K562 (cell line): ENCODE data around the gene INTS13. TPM values are rescaled to one million over a fixed set of nuclear protein-coding genes. Genes with fewer than 3 reads are reported as not detected.
A peak's percentile ranks its signal among the peaks of the same experiment; 100 is the strongest.

Source experiments
- ATF1 ChIP-seq, 2 experiments: fragments of 450-650 bp in 1 of 2; IDR thresholded peaks; 2 replicates each; pipeline ENCODE4 v1.6.1; 2016; ENCODE audit warnings: missing compliant biosample characterization in 1 of 2, missing genetic modification characterization in 1 of 2
- DPF2 ChIP-seq: fragments of 450-650 bp; IDR thresholded peaks from 2 replicates; pipeline ENCODE4 v1.6.1; 2016
- FOXK1 ChIP-seq: sonication (generic); formaldehyde crosslinking; IDR thresholded peaks from 2 replicates; pipeline ENCODE4 v1.8.0; 2022; ENCODE audit warnings: missing genetic modification reagents, mild to moderate bottlenecking, borderline replicate concordance
- FOXK2 ChIP-seq, 2 experiments: fragments of 450-650 bp; IDR thresholded peaks in 1 of 2; conservative IDR thresholded peaks in 1 of 2; 2 replicates each; pipeline ENCODE4 v1.6.1; 2016; ENCODE audit warnings: low read depth in 2 of 2, mild to moderate bottlenecking in 1 of 2
- FUS ChIP-seq: fragments of 200-400 bp; formaldehyde crosslinking; optimal IDR thresholded peaks from 2 replicates; pipeline ENCODE3; 2017; ENCODE audit warnings: low read depth, low read length
- GABPA ChIP-seq: fragments of 200-800 bp; sonication (Bioruptor generic); conservative IDR thresholded peaks from 2 replicates; pipeline ENCODE4 v1.6.1; 2016; ENCODE audit warnings: low read depth, missing genetic modification characterization, missing compliant biosample characterization
- HNRNPLL ChIP-seq: fragments of 200-400 bp; formaldehyde crosslinking; IDR thresholded peaks from 2 replicates; pipeline ENCODE4 v1.6.1; 2017; ENCODE audit warnings: low read length, low read depth, mild to moderate bottlenecking; ENCODE audit not compliant: poor library complexity, severe bottlenecking
- KAT2B ChIP-seq: IDR thresholded peaks from one replicate; pipeline ENCODE4 v1.6.1; 2012; ENCODE audit warnings: low read depth, mild to moderate bottlenecking, control low read depth, inconsistent platforms, low read length, moderate library complexity
- LCOR ChIP-seq: sonication (generic); formaldehyde crosslinking; IDR thresholded peaks from 2 replicates; pipeline ENCODE4 v1.8.0; 2022; ENCODE audit warnings: mild to moderate bottlenecking, missing genetic modification reagents
- PHF20 ChIP-seq: fragments of 450-650 bp; IDR thresholded peaks from 2 replicates; pipeline ENCODE4 v1.6.1; 2018; ENCODE audit not compliant: partially characterized antibody
- PTRF ChIP-seq: fragments of 450-650 bp; IDR thresholded peaks from 2 replicates; pipeline ENCODE4 v1.6.1; 2016; ENCODE audit warnings: mild to moderate bottlenecking, missing genetic modification characterization, missing compliant biosample characterization
- RBM22 ChIP-seq: fragments of 200-400 bp; formaldehyde crosslinking; IDR thresholded peaks from 2 replicates; pipeline ENCODE4 v1.6.1; 2018; ENCODE audit warnings: low read length, low read depth; ENCODE audit not compliant: poor library complexity, severe bottlenecking
- RFX1 ChIP-seq: fragments of 450-650 bp; IDR thresholded peaks from 2 replicates; pipeline ENCODE4 v1.6.1; 2016; ENCODE audit warnings: mild to moderate bottlenecking, moderate library complexity
- SPI1 ChIP-seq: IDR thresholded peaks from 2 replicates; pipeline ENCODE4 v1.6.1; 2011; ENCODE audit warnings: low read depth, low read length, control low read depth, borderline replicate concordance
- SRF ChIP-seq, 2 experiments: fragments of 250-450, 450-650 bp in 1 of 2; sonication (Bioruptor Pico) in 1 of 2; sonication (generic) in 1 of 2; formaldehyde crosslinking; IDR thresholded peaks; 2 replicates each; pipeline versions ENCODE4 v1.5.0 to v1.5.1; 2020 to 2022; ENCODE audit warnings: mild to moderate bottlenecking in 1 of 2, missing genetic modification reagents in 1 of 2
- TARDBP ChIP-seq: fragments of 450-650 bp; IDR thresholded peaks from 2 replicates; pipeline ENCODE4 v1.6.1; 2016
- U2AF1 ChIP-seq: fragments of 200-400 bp; formaldehyde crosslinking; optimal IDR thresholded peaks from 2 replicates; pipeline ENCODE3; 2017; ENCODE audit warnings: mild to moderate bottlenecking, low read depth, low read length, moderate library complexity
- YY1 ChIP-seq, 3 experiments: IDR thresholded peaks; 2 replicates each; pipeline ENCODE4 v1.6.1; 2011; ENCODE audit warnings: low read length in 2 of 3, mild to moderate bottlenecking in 2 of 3, moderate library complexity in 2 of 3, borderline replicate concordance in 1 of 3, control low read depth in 1 of 3, low read depth in 1 of 3; ENCODE audit not compliant: insufficient read depth in 3 of 3, insufficient replicate concordance in 2 of 3, control insufficient read depth in 1 of 3, insufficient read length in 1 of 3; ENCODE audit errors: extremely low read depth in 1 of 3
- ZFX ChIP-seq: sonication (generic); formaldehyde crosslinking; IDR thresholded peaks from 2 replicates; pipeline ENCODE4 v1.8.0; 2022; ENCODE audit warnings: mild to moderate bottlenecking, missing genetic modification reagents, moderate library complexity
- ZKSCAN1 ChIP-seq: fragments of 150-350 bp; IDR thresholded peaks from 2 replicates; pipeline ENCODE4 v1.6.1; 2016; ENCODE audit warnings: low read depth, low read length
- polyA plus RNA-seq, 8 experiments: library from polyadenylated mRNA; depleted of rRNA in 4 of 8; stranded (reverse) in 5 of 8; unstranded in 3 of 8; fragments of >200 nt; fragmentation: Nextera tagmentation in 2 of 8; fragmentation: Illumina TruSeq in 1 of 8; extraction: Ambion mirVana in 2 of 8; extraction: Trizol in 1 of 8; gene quantifications; 2 replicates each; pipeline versions ENCODE4 v1.2.1 to v1.2.3, GENCODE V29; 2011 to 2014; ENCODE audit warnings: inconsistent platforms in 1 of 8, missing spikeins in 1 of 8
- total RNA-seq, 7 experiments: library from RNA; depleted of rRNA in 6 of 7; stranded (reverse); fragments of >200 nt in 6 of 7; fragmentation: Illumina TruSeq in 2 of 7; extraction: Trizol in 2 of 7; gene quantifications; 2 replicates each; pipeline versions ENCODE4 v1.2.1 to v1.2.3, GENCODE V29; 2011 to 2021; ENCODE audit warnings: low replicate concordance in 1 of 7
- TF ChIP-seq, protein P1 (sequence below): sonication (generic); formaldehyde crosslinking; IDR thresholded peaks from 2 replicates; pipeline ENCODE4 v1.8.1; 2022; ENCODE audit warnings: missing genetic modification reagents
- TF ChIP-seq, protein P2 (sequence below): fragments of 250-450 bp; sonication (Bioruptor Pico); IDR thresholded peaks from 2 replicates; pipeline ENCODE4 v1.8.0; 2021; ENCODE audit warnings: mild to moderate bottlenecking, moderate library complexity
- TF ChIP-seq, protein P3 (sequence below): IDR thresholded peaks from 2 replicates; pipeline ENCODE4 v1.6.1; 2012; ENCODE audit warnings: low read depth, low read length, improper control_type of control experiment, borderline replicate concordance

INTS13 gene
- total and polyA plus RNA-seq, 9 of the 15 experiments (the other 6 are each of a cell fraction or from before 2014, with no cell fraction given), result 48.3 to 91.8 (median 78.1) TPM

DNA sequence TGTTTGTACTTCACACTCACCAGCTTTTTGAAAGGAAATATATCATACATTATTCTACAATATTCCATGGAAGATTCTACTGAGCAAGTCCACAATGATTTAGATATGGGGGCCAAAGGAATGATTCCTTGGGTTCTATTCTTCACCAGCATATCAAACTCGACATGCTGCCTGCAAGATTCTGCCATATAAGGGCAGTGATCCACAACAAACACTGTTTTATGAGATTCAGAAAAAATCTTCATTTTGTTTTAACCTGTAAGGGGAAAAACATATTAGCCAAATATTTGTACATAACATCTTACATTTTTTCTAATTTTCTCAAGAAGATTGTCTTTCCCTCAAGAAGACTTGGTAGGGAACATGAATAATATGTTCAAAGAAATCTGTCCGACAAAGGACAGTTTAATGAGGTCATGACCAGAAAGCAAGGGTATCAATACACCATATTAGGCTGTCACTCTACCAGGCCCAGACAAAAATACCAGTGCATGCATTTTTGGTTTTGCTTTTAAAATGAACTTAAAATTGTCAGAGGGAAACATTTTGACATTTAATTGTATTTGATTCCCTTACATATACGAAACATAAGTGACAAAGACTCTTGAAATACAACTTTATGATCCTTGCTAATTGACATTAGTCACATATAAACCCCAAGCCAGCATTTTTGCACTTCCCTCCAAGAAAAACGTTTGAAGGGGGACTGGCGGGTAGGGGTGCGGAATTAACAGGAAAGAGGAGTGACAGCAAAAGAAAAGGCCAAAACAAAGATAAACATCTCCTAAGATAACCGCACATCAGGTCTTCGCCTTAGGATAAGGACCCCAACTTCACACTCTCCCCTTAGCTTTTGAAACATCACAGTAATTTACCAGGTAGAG, 980 bp downstream of the INTS13 start (continued):
- TF ChIP-seq FOXK2 (conservative IDR thresholded peaks at IDR 0.05 in 1 of 2, IDR thresholded peaks at IDR 0.05 in 1 of 2; ENCODE audit: low read depth in 2 of 2), result 0 out of 4 replicates have a peak, but pooled peaks of 1 of the 2 experiments have one; percentile 23
- TF ChIP-seq SPI1, result no peak; the same call in 1 of the 2 replicates
- no peak for TF ChIP-seq PHF20
- TF ChIP-seq ATF1 (CRISPR knock-in tag; IDR thresholded peaks at IDR 0.05), result no peak
- no peak for TF ChIP-seq ATF1 (tag; IDR thresholded peaks at IDR 0.05)
- no peak for TF ChIP-seq RFX1
- TF ChIP-seq, protein P1, sequence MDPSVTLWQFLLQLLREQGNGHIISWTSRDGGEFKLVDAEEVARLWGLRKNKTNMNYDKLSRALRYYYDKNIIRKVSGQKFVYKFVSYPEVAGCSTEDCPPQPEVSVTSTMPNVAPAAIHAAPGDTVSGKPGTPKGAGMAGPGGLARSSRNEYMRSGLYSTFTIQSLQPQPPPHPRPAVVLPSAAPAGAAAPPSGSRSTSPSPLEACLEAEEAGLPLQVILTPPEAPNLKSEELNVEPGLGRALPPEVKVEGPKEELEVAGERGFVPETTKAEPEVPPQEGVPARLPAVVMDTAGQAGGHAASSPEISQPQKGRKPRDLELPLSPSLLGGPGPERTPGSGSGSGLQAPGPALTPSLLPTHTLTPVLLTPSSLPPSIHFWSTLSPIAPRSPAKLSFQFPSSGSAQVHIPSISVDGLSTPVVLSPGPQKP, result no peak
- TF ChIP-seq GABPA (tag), result 0 out of 2 replicates have a peak, but pooled peaks have one; percentile 4
- no peak for TF ChIP-seq ZKSCAN1
- TF ChIP-seq LCOR, result no peak
- TF ChIP-seq FUS, result no peak
- no peak for TF ChIP-seq RBM22
- TF ChIP-seq FOXK1 (CRISPR knock-in tag), result no peak
- TF ChIP-seq KAT2B, result no peak
- TF ChIP-seq ZFX (CRISPR knock-in tag), result 0 out of 2 replicates have a peak, but pooled peaks have one; percentile 18
- TF ChIP-seq, protein P2, sequence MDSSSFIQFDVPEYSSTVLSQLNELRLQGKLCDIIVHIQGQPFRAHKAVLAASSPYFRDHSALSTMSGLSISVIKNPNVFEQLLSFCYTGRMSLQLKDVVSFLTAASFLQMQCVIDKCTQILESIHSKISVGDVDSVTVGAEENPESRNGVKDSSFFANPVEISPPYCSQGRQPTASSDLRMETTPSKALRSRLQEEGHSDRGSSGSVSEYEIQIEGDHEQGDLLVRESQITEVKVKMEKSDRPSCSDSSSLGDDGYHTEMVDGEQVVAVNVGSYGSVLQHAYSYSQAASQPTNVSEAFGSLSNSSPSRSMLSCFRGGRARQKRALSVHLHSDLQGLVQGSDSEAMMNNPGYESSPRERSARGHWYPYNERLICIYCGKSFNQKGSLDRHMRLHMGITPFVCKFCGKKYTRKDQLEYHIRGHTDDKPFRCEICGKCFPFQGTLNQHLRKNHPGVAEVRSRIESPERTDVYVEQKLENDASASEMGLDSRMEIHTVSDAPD (CRISPR knock-in tag), result no peak
- no peak for TF ChIP-seq YY1 (IDR thresholded peaks at IDR 0.05; ENCODE audit: borderline replicate concordance in 1 of 3, control insufficient read depth in 1 of 3, extremely low read depth in 1 of 3, insufficient read depth in 3 of 3, insufficient read length in 1 of 3, insufficient replicate concordance in 2 of 3, low read depth in 1 of 3, low read length in 2 of 3)
- peak in 1 of 2 experiments; percentile 92; a peak in 2 of 4 replicates for TF ChIP-seq SRF (CRISPR knock-in tag; IDR thresholded peaks at IDR 0.05)
- no peak for TF ChIP-seq PTRF (tag)
- 0 out of 2 replicates have a peak, but pooled peaks have one; percentile 65 for TF ChIP-seq DPF2
- TF ChIP-seq TARDBP, result no peak
- TF ChIP-seq, protein P3, sequence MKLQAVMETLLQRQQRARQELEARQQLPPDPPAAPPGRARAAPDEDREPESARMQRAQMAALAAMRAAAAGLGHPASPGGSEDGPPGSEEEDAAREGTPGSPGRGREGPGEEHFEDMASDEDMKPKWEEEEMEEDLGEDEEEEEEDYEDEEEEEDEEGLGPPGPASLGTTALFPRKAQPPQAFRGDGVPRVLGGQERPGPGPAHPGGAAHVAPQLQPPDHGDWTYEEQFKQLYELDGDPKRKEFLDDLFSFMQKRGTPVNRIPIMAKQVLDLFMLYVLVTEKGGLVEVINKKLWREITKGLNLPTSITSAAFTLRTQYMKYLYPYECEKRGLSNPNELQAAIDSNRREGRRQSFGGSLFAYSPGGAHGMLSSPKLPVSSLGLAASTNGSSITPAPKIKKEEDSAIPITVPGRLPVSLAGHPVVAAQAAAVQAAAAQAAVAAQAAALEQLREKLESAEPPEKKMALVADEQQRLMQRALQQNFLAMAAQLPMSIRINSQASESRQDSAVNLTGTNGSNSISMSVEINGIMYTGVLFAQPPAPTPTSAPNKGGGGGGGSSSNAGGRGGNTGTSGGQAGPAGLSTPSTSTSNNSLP, result 0 out of 2 replicates have a peak, but pooled peaks have one; percentile 11
- no peak for TF ChIP-seq U2AF1
- TF ChIP-seq HNRNPLL, result no peak
